Endometrium (tissue), 2 donors: Measurements from ENCODE around the gene RPS17.
A peak's percentile ranks its signal among the peaks of the same experiment; 100 is the strongest.

ENCODE experiments used
- FAIRE-seq: peaks from 2 replicates; lab custom pipeline; 2012; peaks lifted over from hg19 to GRCh38; lab: Jason Lieb, UNC
- donor health status: control.
- donor health status: control.

The RPS17 gene

DNA sequence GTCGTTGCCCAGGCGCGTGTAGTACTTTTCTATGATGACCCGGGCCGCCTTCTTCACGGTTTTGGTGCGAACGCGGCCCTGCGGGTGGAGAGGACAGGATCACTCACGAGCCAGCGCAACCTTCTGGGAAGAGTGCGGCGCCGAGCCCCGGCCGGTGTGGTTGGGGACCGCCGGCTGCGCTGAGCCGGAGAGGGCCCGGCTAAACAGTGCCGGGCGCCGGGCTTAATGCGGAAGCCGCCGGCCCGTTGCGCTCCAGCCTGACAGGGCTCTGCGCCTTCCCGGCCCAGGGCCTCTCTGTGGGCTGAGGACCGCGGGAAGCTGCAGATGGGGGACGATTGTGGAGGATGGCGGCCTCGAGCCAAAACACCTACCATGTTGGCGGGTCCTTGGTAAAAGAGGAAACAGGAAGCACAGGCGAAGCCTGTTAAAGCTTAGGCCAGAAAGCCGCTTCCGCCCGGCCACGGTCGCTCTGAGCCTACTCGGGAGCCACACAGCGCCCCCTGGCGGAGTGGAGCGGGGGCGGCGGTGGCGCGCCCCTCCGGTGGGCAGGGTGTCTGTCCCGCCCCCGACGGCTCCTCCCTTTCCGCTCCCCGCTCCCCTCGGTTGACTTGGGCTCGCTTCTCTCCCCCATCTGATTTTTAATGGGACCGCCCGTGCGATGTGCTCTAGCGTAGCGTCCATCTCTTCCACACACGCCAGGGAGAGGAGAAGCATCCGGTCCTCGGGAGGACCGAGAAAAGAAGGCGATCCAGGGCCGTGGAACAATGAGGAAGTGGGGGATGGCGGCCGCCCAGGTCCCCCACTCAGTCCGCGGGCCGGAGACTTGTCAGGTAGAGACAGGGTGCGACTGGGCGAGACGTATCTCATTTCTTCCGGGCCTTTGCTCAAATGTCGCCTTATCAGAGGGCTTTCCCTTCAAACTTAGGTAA lies at the start of gene RPS17:
Gene RPS17 (minus strand): TSS at position 403 of the 929 bp plus-strand sequence. CDS start 29 bp downstream, at position 374.
- no peak for FAIRE-seq

DNA sequence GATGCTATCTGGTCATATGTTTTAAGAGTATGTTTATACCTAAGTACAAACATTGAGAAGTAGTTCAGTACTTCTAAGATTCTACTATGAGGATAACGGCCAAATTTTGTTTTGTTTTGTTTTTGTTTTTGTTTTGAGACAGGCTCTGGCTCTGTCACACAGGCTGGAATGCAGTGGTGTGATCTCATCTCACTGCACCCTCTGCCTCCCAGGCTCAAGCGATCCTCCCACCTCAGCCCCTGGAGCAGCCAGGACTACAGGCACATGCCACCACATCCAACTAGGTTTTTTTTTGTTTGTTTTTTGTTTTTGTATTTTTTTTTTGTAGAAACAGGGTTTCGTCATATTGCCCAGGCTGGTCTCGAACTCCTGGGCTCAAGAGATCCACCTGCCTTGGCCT lies 47.5 kb upstream of the RPS17 start:
- FAIRE-seq, result peak; percentile 72

DNA sequence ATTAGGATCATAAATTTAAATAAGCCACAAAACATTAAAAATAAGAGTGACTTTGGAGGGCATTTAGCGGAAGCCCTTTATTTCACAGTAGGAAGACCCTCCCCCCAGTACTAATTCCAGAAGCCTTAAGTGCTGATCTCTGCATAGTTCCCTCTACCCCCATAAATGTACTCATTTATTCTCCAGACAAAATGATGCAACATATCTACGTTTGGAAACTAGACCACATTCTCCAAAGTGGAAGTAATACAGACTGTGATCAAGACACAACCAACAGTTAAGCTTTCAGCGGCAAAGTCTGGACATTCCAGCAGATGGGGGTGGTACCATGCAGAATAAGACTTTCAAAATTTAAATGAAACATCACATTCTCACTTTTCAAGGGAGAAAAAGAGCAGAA lies 44.8 kb upstream of the RPS17 start:
- FAIRE-seq, result no peak

DNA sequence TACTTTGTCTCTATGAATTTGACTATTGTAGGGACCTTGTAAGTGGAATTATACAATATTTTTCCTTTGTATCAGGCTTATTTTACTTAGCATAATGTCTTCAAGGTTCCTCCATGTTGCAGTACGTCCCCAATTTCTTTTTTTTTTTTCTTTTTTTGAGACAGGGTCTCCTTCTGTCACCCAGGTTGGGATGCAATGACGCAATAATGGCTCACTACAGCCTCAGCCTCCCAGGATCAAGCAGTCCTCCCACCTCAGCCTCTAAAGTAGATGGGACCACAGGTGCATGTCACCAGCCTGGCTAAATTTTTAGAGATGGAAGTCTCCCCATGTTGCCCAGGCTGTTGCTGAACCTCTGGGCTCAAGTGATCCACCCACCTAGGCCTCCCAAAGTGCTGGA lies 40.5 kb upstream of the RPS17 start:
- no peak for FAIRE-seq

DNA sequence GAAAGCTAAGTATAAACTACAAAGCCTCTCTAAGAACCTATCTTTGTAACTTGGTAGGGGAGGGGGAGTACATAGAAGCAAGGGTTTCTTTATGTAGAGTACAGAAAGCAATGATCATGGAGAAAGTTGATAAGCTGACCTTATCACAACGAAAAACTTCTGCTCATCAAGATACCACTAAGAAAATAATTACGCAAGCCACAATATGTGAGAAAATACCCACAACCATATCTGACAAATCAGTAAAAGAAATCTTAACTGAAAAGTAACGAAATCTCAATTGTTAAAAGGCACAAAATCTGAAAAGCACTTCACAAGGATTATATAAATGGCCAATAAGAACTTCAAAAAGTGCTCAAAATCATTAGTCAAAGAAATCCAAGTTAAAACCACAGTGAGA lies 35.1 kb upstream of the RPS17 start:
- FAIRE-seq, result no peak

DNA sequence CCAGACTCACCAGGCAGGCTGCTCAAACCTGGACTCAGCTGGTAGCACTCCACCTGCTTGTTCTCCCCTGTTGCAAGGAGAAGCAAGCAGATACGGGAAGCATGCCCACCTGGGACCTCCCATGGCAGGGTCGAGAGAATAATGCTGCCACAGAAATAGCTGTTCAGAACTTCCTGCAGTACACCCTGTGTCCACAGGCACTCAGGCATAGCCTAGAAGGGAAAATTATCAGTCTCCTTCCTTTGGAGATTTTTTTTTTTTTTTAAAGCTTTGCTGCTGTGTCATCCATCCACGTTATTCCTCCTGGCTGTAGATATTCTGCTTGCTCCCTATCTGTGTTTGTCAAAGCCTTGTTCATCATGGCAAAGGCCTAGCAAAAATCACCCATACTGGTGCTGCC lies 32.7 kb upstream of the RPS17 start:
- no peak for FAIRE-seq

DNA sequence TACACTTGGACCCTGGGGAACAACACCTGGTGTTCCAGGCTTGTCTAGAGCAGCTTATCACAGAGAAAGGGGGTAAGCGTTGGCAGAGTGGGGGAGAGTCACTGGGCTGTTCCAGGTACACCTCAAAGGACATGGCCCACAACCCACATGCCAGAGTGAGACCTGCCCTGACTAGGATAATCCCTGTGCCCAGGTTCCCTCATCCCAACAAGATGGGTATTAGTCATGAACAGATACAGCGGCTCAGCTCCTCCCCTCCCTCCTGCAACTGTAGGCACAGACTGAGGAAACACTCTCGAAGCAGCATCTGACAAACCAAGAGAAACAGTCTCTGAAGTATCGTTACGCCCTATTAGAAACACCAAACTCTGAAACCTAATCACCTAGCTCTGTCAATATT lies 32.1 kb upstream of the RPS17 start:
- FAIRE-seq, result no peak

DNA sequence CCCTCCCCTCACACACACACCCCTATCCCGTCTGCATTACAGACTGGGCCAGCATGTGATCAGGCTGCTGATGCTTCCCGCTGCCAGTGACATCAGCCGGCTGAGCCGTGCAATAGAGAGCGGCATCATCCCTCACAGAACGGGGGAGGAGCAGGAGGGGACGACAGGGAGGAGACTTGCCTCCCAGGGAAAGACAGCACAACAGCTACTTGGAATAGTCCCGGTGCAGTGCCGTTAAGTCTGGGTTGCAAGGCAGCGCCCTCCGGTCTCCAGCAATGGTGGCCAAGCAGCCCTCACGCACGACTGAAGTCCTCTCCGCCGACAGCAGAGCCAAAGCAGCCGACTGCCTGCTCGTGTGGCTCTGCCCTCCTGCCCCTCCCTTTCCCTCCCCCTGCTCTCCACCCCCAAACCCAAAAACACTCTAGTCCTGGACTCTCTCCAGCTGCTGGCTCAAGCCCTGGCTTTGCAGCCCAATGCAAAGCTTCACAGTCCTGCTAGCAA lies 31.5 kb upstream of the RPS17 start:
- no peak for FAIRE-seq

DNA sequence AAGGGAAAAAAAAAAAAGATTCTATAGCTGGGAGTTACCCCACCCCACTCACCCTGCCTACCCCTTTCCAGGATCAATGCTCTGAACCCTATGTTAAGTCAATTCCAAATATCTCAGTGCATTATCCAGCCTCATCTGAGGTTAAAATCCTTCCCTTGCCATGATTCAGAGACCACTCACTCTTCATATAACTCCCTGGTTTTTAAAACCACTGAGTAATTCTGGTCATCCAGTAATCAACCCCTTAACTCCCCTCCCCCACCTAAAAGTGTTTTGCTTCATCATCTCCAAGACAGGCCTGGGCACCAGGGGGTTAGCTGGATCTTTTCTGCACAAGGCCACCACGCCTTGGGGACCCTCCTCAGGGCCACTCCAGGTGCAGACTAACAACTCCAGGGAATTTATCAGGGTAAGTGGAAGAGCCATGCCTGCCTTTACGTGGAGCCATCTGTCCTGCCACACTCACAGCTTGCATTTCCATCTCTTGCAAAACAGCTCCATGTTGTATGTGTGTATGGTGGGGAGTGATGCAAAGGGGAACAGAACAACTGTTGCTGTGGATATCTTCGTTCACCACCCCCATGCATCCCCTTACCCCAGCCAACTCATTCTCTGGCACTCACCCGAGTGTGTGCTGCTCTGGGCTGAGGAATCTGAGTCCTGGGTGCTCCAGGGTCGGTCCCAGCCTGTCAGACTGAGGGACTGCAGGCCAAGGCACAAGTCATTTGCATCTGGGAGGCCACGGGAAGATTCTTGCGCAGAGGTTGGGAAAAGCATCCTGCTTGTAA lies 30.7 kb upstream of the RPS17 start:
- no peak for FAIRE-seq

DNA sequence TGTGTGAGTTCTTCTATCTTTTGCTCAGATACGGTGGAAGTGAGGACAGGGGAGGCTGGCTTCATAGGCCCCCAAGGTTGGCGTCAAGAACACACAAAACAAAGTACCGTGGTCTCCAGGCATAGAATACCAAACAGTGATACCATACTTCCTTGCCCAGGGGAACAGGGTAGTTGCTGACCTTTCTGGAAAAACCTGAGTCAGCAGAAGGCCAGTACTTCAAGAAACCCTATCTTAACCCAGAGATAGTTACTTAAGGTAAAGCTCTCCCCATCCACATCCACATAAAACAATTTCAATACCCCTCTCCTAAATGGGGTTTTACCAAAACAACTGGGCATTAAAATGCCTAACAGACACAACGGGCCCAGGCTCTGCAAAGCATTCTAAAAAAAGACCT lies 29.6 kb upstream of the RPS17 start:
- FAIRE-seq, result no peak

DNA sequence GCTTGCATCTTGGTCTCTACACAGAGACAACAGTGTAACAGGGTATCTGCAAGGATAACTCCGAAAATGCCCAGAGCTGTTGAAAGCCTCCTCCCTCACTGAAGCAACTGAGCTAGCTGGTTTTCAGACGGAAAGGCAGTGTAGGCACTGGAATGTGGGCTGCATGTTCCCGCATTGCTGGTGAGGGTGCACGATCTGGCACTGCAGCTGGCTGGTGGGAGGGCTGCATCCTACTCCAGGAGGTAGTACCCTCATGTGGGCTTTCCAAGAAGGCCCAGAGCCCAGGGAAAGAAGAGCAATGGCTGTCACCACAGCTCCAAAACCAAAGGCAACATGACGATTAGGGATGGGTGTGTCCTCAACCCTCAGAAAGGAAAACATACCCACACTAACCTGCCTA lies 28.7 kb upstream of the RPS17 start:
- no peak for FAIRE-seq

DNA sequence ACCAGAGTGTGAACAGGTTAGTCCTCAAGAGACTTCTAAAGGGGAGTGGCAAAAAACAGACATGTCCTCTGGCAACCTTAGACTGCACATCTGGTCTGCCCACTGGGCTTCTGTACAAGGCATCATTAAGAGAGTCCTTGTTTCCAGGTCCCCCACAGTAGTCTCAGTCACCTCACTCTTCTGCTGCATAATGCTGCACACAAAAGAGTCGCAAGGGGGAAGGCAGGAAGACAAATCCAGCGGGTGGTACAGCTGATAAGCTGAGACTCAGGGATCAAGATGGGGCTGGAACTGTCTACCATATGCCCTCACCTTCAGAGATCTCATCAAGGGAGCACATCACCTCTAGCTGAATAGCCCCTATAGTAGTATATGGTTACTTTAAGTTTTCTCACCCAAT lies 27.4 kb upstream of the RPS17 start:
- FAIRE-seq, result no peak

DNA sequence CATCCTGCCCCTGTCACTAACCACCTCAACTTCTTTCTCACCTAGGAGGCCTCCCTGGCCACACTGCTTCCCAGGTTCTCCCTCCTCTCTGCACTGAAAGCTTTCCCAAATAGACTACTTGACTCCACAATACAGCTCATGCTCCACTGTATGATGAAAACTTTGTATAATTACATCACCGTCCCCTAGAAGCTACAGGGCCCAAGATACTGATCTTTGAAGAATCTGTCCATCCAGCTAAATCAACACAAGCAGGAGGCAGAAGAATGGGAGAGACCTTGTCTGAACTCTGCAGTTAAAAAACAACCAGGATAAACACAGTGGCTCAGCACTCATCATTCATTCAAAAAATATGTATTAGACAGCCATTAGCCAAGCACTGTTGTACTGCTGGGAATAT lies 26.4 kb upstream of the RPS17 start:
- no peak for FAIRE-seq

DNA sequence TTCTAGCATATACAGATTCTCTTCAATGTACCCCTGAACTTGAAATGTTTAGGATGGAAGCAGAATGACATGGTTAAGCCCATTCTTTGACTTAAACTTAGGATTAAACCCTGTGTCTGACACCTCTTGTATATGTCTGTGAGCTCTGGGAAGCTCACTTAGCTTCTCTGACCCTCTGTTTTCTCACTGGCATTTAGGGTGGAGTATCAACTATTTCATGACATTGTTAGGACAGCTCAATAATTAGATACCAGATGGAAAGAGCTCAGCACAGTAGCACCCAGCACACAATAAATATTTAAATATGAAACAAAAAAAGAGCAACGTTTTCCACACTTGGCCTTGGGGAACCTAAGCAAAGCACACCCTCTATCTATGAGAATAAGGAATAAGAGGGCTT lies 18.2 kb upstream of the RPS17 start:
- no peak for FAIRE-seq

DNA sequence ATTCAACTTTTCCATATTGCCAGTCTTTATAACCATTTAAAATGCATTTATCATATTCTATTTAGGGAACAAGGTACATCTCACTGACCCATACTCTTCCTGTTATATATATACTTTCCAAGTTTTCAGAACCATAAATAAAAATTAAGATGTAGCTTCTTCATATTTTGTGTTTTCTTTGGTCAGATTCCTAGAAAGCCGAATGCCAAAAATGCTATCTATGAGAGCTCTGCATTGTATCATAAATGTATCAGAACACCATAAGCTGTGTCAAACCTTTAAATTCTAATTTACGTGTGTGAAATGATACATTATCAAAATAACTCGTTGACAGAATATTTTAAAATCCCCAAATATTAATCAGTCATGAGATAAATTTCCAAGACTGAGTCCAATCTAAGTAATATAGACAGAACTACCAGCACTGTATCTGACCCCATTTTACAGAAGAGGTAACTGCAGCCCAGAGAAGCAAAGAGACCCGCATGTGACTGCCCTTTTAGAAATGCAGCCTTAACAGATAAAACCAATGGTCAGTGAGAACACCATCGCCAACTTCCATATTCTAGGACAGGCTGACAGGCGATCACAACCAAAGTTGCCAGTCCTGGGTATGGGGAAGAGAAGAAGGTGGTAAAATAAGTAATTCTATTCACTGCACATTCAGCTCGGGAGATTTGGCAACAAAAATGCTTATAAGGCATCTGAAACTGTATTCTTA lies 16.2 kb upstream of the RPS17 start:
- FAIRE-seq, result no peak

DNA sequence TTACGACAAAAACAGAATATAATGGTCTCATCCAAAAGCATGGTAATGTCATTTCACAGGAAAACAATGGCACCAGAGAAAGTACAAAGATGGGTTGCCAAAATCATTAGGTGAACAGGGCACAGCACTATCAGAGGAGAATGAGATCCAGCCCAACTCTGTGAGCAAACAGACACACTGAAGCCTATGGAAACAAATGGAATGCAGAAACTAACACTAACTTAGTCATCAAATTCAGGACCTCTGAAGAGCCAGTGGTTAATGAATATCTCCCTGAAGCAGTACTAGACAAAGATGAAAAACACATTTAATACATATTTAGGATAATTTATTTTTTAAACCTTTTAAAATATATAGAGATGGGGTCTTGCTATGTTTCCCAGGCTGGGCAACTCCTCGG lies 14.6 kb upstream of the RPS17 start:
- FAIRE-seq, result no peak

DNA sequence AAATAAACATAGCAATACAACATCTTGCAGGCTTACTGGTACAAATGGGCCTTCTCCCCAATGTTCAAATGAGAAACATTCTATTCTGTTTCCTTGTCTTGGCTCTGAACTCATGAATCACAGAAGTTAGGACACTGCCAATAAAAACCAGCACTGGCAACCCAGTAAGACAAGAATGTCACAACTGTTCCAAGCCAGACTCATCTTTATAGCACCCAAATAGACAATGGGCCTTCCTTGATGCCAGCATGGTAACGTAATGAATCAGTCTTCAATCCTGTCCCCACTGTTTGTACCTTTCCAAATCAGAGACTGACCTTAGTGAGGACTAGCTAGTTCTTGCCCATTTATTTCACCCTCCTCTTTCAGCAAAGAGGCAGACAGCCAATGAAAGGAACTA lies 14.1 kb upstream of the RPS17 start:
- no peak for FAIRE-seq

DNA sequence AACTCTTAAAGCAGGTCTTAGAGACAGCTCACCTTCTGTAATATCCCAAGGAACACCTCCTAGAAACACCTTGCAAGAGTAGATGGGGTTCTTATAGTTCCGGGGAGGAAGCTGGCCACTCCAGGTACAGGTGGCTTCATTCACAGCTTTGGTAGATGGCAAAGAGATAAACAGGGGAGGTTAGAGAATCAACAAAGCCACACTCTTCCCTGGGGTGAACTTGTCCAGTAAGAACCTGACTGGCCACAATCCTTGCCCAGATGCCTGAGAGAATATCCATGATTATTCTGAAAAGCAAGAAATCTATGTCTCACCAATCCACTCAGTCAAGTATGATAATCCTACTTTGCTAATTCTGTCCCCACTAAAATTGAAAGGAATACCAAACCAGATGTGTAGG lies 13.6 kb upstream of the RPS17 start:
- no peak for FAIRE-seq

DNA sequence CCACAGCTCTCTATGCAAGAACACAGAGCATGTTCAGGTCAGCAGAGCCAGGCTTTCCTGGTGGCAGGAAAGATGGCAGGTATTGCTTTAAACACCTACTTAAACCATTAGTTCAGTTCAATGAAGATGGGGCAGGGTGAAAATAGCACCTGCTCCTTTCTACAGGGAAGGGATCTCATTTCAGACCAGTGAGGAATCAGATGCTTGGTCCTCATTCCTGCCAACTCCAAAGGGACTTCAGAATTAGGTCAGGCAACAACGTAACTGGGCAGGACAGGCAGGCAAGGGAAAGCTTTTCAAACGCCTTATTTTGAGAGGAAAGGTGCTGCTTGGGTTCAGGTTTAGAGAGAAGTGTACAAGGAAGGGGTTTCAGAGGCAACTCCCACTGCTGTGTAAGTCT lies 12.6 kb upstream of the RPS17 start:
- FAIRE-seq, result no peak

DNA sequence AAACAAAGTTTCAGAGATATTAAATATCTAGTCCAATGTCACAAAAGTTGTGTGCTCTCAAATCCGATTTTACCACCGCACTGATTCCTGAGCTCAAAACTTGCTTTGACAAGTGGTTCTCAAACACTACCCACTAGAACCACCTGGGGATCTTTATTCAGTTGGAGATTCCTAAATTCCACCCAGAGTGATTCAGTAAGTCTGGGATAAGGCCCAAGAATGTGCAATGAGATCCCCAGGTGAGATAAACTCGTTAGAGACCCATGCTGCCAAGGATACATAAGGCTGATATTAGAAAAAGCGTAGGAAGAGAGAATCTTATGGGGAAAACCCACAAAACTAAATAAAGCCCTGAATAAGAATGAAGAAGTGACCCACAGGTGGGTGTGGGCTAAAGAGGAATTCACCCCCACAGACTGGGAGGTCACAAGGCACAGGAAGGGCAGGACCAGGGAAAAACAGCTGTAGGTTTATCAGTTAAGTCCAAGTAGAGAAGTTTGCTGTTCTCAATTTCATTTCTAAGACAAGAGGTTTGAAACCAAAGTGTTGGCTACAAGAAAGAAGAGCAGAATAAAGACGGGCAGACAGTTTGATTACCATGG lies 11.5 kb upstream of the RPS17 start:
- FAIRE-seq, result no peak

DNA sequence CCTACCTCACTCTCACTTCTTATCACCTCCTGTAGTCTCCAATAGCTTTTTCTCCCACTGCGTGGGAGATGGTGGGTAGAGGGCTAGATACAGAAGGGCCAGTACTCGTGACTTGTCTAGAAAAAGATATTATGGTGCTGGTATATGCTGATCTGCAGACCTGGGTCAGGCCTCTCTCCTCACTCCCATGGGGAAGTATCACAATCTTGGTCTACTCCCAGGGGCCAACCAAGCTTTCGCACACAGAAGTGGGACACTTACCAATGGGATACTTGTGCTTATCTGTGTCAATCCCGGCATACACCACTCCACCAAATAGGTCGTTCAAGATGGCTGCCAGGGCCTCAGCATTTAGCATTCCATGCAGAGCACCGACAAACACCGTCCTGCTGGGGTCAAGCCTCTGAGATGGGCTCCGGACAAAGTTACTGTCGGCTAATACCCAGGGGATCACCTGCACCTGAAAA lies 9.0 kb upstream of the RPS17 start:
- FAIRE-seq, result no peak

DNA sequence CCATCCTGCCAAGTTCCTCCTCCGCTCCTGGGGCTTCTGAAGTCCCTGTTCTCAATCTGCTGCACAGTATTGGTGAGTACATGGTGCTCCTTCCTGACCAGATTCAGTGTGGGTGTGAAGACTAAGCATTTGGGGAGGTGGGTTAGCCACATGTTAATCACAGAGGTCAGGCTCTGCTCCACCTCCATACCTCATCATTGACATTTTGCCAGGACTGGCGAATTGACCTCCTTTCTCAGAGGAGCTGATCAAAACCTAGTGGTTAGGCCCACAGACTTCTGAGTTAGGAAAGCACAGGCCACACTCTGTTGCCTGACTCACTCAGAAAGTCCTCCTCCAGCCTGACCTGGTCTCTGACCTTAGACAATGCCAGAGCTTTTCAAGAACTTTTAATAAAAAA lies 8.4 kb upstream of the RPS17 start:
- no peak for FAIRE-seq
